ENCODE results near the gene FGD5.

The FGD5 gene

DNA sequence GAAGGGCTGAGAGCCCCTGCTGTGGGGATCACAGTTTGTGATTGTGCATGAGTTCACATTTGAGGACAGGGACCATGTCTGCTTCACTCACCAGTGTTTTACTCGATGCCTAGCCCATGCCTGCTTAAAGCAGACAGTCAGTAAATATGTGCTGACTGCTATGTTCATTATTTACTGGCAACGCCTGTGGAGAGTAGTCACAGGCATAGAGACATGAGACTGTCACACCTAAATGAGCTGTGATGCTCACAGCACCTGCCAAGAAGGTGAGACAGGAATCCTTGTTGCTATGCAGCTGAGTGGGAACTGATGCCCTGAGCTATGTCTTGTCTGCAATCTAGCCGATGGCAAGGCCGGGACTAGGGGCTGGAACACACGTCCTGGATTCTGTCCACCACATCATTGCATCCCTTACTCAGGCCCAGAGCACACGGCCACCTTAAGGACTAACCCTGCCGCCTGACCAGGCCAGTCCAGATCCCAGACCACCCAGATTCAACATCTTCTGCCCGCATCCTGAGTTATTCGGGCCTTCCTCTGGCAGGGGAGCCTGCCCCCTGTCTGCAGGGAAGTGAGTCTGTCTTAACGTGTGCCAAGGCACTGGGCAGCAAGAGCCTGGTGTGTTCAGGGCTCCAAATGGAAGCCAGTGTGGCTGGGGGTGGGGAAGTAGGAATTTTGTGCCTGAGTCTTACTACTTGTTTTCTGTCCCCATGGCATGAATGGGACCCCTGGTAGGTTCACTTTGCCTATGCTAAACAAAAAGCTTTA, 44.8 kb downstream of the FGD5 start:
- Histone ChIP-seq H3K27ac (ENCODE audit: low read length) (no peak overlapping the region), H3K9me3 (ENCODE audit: control insufficient read depth, insufficient read depth, low read length) (no peaks in the 10 kb centered on the region), H3K4me1 (ENCODE audit: control insufficient read depth, insufficient read depth, low read length) (peaks cover 5% of the 10 kb centered on the region), H3K4me3 (ENCODE audit: low read length) (no peak overlapping the region), H3K36me3 (ENCODE audit: control insufficient read depth, insufficient read depth, low read length) (no peaks in the 10 kb centered on the region), H3K27me3 (ENCODE audit: control insufficient read depth, insufficient read depth, low read length) (no peaks in the 10 kb centered on the region)
- no peak for DNase-seq (ENCODE audit: low read depth, low spot score)
- no CpG with 5 or more reads among the region's 10 CpGs for WGBS (ENCODE audit: insufficient coverage, insufficient read length)

DNA sequence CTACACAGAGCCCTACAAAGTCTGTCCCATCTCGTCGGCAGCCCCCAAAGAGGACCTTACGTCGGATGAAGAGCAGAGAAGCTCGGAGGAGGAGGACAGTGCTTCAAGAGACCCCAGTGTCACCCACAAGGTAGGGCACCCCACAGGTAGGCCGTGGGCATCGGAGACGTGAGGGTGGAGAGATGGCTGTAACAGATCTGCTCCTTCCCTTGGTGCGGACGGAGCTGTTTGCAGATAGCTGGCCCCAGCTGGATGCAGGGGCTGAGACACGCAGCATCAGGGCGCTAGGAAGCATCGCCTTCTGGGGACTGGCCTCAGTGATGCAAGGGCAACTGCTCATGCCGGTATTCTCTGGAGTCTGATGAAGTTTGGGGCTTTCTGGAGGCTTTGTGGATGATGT, 45.4 kb downstream of the FGD5 start:
- WGBS (ENCODE audit: insufficient coverage, insufficient read length), result no CpG with 5 or more reads among the region's 14 CpGs
- Histone ChIP-seq H3K27me3 (ENCODE audit: control insufficient read depth, insufficient read depth, low read length) (no peaks in the 10 kb centered on the region), H3K27ac (ENCODE audit: low read length) (no peak overlapping the region), H3K4me1 (ENCODE audit: control insufficient read depth, insufficient read depth, low read length) (peaks cover 5% of the 10 kb centered on the region), H3K36me3 (ENCODE audit: control insufficient read depth, insufficient read depth, low read length) (no peaks in the 10 kb centered on the region), H3K4me3 (ENCODE audit: low read length) (no peak overlapping the region), H3K9me3 (ENCODE audit: control insufficient read depth, insufficient read depth, low read length) (no peaks in the 10 kb centered on the region)
- DNase-seq (ENCODE audit: low read depth, low spot score), result no peak

DNA sequence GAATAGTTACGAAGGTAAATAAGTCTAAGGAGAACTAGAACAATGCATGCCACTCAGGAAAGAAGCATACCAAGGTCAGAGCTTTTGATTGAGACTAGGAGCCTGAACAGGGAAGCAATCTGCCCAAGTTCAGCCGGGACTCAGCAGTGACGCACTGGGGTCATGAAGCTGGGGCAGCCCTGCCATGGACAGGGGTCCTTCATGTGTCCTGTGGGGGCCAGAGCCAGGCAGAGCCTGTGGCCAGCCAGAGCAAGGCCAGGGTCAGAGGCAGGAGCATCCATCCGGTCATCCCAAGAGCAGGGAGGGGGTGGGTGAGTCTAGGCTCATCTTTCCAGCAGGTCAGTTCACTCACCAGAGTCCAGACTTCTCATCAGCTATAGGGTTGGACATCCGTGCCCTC, 47.9 kb downstream of the FGD5 start:
- no peaks in the 10 kb centered on the region for H3K36me3 ChIP-seq (ENCODE audit: control insufficient read depth, insufficient read depth, low read length)
- no peak overlapping the region for H3K27ac ChIP-seq (ENCODE audit: low read length)
- H3K4me1 ChIP-seq (ENCODE audit: control insufficient read depth, insufficient read depth, low read length), result peaks cover 5% of the 10 kb centered on the region
- no peak for DNase-seq (ENCODE audit: low read depth, low spot score)
- WGBS (ENCODE audit: insufficient coverage, insufficient read length), result no CpG with 5 or more reads among the region's 5 CpGs
- H3K4me3 ChIP-seq (ENCODE audit: low read length), result no peak overlapping the region
- H3K9me3 ChIP-seq (ENCODE audit: control insufficient read depth, insufficient read depth, low read length), result no peaks in the 10 kb centered on the region
- no peaks in the 10 kb centered on the region for H3K27me3 ChIP-seq (ENCODE audit: control insufficient read depth, insufficient read depth, low read length)

DNA sequence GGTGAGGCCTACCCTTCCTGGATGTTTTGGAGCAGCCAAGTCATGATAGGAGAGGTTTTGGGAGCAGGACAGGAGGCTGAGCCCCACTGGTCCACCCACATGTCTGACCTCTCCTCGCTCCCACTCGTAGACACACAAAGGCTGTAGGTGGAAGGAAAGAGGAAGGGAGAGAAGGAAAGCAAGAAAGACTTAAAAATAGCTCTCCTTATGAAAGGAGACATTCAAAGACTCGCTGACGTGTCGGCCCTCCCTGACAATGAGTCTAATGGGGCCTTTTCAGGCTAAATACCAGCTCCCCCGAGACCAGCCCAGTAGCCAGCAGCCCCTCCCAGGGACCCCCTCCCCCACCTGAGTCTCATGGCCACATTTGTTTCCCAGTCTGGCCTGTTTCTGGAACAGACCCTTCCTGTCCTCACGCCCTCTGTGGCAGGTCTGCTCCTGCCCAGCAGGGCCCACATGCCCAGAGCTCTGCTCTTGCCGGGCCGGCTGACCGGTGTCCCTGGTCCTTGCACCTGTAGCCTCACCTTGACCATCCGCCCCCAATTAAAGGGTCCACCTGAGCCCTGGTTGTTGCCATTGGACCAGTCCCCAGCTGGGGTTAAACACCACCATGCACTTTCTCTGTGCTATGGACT, 49.3 kb downstream of the FGD5 start:
- no peaks in the 10 kb centered on the region for H3K27me3 ChIP-seq (ENCODE audit: control insufficient read depth, insufficient read depth, low read length)
- no peak for DNase-seq (ENCODE audit: low read depth, low spot score)
- no peak overlapping the region for H3K4me3 ChIP-seq (ENCODE audit: low read length)
- no peaks in the 10 kb centered on the region for H3K36me3 ChIP-seq (ENCODE audit: control insufficient read depth, insufficient read depth, low read length)
- H3K9me3 ChIP-seq (ENCODE audit: control insufficient read depth, insufficient read depth, low read length), result no peaks in the 10 kb centered on the region
- H3K27ac ChIP-seq (ENCODE audit: low read length), result no peak overlapping the region
- peaks cover 5% of the 10 kb centered on the region for H3K4me1 ChIP-seq (ENCODE audit: control insufficient read depth, insufficient read depth, low read length)
- WGBS (ENCODE audit: insufficient coverage, insufficient read length), result no CpG with 5 or more reads among the region's 11 CpGs

DNA sequence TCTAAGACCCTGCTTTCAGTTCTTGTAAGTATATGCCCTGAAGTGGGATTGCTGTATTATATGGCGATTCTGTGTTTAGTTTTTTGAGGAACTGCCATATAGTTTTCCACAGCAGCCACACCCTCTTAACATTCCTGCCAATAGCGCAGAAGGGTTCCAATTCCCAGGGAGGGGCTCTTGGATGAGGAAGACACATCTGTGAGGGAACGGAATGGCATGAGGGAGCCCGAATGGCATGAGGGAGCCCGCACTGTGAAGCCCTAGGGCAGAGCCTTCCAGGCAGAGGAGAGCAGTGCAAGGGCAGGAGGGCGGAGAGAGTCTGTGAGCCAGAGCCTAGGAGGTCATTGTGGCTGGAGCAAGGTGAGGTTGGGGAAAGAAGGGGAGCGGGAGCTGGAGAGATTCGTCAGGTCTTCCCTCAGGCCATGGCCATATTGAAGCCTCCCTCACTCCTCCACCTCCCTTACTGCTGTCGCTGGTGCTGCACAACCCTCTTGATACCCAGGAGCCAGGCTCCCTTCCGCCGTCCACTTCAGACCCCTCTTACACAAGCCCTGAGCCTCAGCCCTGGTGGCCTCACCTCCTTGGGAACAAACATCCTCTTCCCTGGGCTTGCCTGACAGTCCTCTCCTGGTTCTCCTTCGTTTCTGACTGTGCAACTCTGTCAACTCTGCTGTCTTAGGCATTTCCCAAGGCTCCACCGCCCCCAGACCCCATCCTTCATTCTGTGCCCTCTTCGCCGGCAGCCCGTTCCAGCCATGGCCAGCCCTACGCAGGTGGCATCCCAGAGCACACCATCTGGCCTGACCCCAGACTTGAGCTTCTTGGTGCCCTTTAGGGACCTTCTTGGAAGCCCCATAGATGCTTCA, 51.4 kb downstream of the FGD5 start:
- no peak for DNase-seq (ENCODE audit: low read depth, low spot score)
- Histone ChIP-seq H3K27ac (ENCODE audit: low read length) (no peak overlapping the region), H3K9me3 (ENCODE audit: control insufficient read depth, insufficient read depth, low read length) (no peaks in the 10 kb centered on the region), H3K27me3 (ENCODE audit: control insufficient read depth, insufficient read depth, low read length) (no peaks in the 10 kb centered on the region), H3K36me3 (ENCODE audit: control insufficient read depth, insufficient read depth, low read length) (no peaks in the 10 kb centered on the region), H3K4me1 (ENCODE audit: control insufficient read depth, insufficient read depth, low read length) (no peaks in the 10 kb centered on the region; the same call in 1 of the 2 replicates), H3K4me3 (ENCODE audit: low read length) (no peak overlapping the region)
- no CpG with 5 or more reads among the region's 17 CpGs for WGBS (ENCODE audit: insufficient coverage, insufficient read length)

DNA sequence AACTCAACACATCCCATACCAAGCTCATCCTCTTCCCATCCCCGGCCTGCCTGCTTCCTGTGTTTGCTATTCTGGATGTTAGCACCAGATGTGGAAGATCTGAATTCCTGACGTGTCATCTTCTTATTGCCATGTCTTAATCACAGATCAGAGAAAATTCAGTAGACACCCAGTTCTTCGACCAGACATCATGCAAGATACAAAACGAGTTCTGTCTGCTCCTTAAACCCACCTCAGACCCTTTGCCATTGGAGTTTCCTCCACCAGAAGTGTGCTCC, 52.0 kb downstream of the FGD5 start:
- WGBS (ENCODE audit: insufficient coverage, insufficient read length), result no CpG with 5 or more reads among the region's 4 CpGs

DNA sequence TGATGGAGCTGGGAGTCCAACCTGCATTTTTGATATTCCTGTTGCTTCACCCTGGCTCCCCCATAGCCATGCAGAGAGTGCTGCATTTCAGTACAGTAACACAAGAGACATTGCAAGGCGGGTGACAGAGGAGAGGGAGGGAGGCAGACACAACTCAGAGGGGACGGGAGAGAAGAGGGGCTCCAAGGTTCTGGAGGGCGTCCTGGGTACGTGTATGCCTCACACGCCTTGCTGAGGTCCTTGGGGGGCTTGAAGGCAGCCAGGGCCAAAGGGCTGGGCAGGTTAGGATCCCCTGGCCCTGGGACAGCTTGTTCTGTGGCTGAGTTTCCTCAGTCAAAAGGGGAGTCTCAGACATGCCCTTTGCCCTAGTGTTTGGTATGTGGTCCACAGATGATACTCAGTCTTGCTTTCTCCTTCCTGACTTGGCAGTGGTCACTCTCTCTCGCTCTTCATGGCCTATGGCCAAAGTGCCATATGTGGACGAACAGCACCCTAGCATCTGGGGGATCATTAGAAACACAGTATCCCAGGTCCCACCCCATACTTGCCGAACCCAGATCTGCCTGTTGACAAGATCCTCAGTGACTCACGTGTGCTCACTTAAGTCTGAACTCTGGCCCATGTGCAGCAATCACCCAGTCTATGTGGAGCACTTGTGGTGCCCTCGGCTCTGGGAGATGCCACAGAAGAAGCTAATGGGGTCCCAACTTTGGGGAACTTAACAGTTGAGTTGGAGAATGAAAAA, 52.9 kb downstream of the FGD5 start:
- Histone ChIP-seq H3K27me3 (ENCODE audit: control insufficient read depth, insufficient read depth, low read length) (no peaks in the 10 kb centered on the region), H3K4me1 (ENCODE audit: control insufficient read depth, insufficient read depth, low read length) (no peaks in the 10 kb centered on the region; the same call in 1 of the 2 replicates), H3K27ac (ENCODE audit: low read length) (no peak overlapping the region), H3K9me3 (ENCODE audit: control insufficient read depth, insufficient read depth, low read length) (no peaks in the 10 kb centered on the region), H3K4me3 (ENCODE audit: low read length) (no peak overlapping the region), H3K36me3 (ENCODE audit: control insufficient read depth, insufficient read depth, low read length) (no peaks in the 10 kb centered on the region)
- no peak for DNase-seq (ENCODE audit: low read depth, low spot score)
- no CpG with 5 or more reads among the region's 10 CpGs for WGBS (ENCODE audit: insufficient coverage, insufficient read length)

More for the DNA sequence above, 52.0 kb downstream of the FGD5 start:
- no peaks in the 10 kb centered on the region; the same call in 1 of the 2 replicates for H3K4me1 ChIP-seq (ENCODE audit: control insufficient read depth, insufficient read depth, low read length)
- H3K27ac ChIP-seq (ENCODE audit: low read length), result no peak overlapping the region
- DNase-seq (ENCODE audit: low read depth, low spot score), result no peak
- no peaks in the 10 kb centered on the region for H3K27me3 ChIP-seq (ENCODE audit: control insufficient read depth, insufficient read depth, low read length)
- no peaks in the 10 kb centered on the region for H3K36me3 ChIP-seq (ENCODE audit: control insufficient read depth, insufficient read depth, low read length)
- H3K9me3 ChIP-seq (ENCODE audit: control insufficient read depth, insufficient read depth, low read length), result no peaks in the 10 kb centered on the region
- H3K4me3 ChIP-seq (ENCODE audit: low read length), result no peak overlapping the region

DNA sequence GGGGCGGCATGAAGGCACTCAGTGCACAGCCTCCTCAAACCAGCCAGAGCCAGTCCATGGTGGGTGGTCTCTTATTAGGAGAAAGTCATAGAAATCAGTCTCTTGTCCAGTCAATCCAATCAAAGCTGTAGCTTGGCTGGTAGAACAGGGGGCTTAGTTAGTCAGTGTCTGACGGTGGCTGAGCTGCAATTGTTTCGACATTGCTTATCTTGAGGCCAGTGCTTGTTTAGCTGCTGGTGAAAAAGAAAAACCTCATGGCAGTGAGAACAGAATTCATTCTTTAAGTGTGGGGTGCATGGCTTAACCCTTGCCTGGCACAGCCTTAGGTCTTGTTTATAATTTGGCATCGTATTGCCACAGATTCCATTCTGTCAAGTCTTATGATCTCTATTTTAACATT, 53.9 kb downstream of the FGD5 start:
- H3K27ac ChIP-seq (ENCODE audit: low read length), result no peak overlapping the region
- H3K27me3 ChIP-seq (ENCODE audit: control insufficient read depth, insufficient read depth, low read length), result no peaks in the 10 kb centered on the region
- peaks cover 1% of the 10 kb centered on the region; the same call in 1 of the 2 replicates for H3K4me1 ChIP-seq (ENCODE audit: control insufficient read depth, insufficient read depth, low read length)
- H3K9me3 ChIP-seq (ENCODE audit: control insufficient read depth, insufficient read depth, low read length), result no peaks in the 10 kb centered on the region
- no peak overlapping the region for H3K4me3 ChIP-seq (ENCODE audit: low read length)
- no peaks in the 10 kb centered on the region for H3K36me3 ChIP-seq (ENCODE audit: control insufficient read depth, insufficient read depth, low read length)
- no peak for DNase-seq (ENCODE audit: low read depth, low spot score)
- no CpG with 5 or more reads among the region's 4 CpGs for WGBS (ENCODE audit: insufficient coverage, insufficient read length)

DNA sequence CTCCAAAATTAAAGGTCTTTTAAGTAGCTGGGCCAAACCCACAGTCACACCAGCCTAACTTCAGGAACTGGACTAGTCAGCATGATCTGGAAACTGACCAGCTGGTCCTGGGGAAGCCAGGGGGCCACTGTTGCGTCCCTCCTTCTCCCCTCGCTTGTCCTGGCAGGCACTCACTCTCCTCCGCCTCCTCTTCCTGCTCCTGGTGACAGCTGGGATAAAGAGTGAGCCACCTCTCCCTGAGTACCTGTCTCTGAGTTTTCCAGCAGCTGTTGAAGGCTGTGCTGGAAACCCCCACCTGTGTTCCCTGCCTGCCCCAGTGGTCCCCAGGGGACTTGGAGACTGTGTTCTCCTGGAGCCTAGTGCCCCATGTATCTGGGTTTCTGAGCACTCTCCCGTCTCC, 56.0 kb downstream of the FGD5 start:
- Histone ChIP-seq H3K36me3 (ENCODE audit: control insufficient read depth, insufficient read depth, low read length) (no peaks in the 10 kb centered on the region), H3K27ac (ENCODE audit: low read length) (no peak overlapping the region), H3K9me3 (ENCODE audit: control insufficient read depth, insufficient read depth, low read length) (no peaks in the 10 kb centered on the region), H3K4me3 (ENCODE audit: low read length) (no peak overlapping the region), H3K4me1 (ENCODE audit: control insufficient read depth, insufficient read depth, low read length) (peaks cover 9% of the 10 kb centered on the region), H3K27me3 (ENCODE audit: control insufficient read depth, insufficient read depth, low read length) (no peaks in the 10 kb centered on the region)
- DNase-seq (ENCODE audit: low read depth, low spot score), result no peak
- WGBS (ENCODE audit: insufficient coverage, insufficient read length), result no CpG with 5 or more reads among the region's 4 CpGs
